ENCODE results near the gene WTIP. TPM values are rescaled to one million over a fixed set of nuclear protein-coding genes. Genes with fewer than 3 reads are reported as not detected.
"Not testable (repeated sequence)": the region's sequence is repeated elsewhere in the genome, so short reads cannot be mapped to it uniquely, and the experiment has no call there.

WTIP gene
- total and polyA plus RNA-seq, 8 donors, result 0.29 to 12.9 (median 5.6) TPM

DNA sequence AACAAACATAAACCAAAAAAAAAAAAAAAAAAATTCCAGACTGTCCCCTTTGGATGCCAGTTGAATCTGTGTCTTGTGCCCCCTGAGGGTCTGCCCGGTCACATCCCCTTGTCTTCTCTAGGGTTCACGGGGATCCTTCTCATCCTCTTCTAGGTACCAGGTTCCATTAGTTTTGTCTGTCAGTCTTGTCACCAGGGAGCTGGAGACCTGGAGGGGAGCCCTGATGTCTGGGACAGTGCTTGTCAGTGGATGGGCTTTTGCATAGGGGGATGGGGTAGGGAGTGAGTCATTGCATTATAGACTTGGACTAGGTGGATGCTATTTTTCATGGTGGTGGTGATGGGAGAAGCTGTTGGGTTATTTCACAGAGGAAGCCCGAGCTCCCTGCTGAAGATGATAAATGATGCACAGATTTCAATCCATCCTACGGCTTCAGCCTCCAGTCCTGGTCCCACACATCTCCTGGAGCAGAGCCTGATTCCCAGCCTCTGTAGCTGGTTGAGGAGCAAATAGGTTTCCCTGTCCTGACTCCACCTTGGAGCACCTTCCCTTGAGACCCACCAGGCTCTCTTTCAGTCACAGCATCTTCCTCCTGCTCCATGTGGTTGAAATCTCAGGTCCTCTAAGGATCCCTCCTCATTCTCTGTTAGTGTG is 26.0 kb downstream of the WTIP start:
- no peak for TF ChIP-seq EP300 (IDR thresholded peaks at IDR 0.05)
- no peak for TF ChIP-seq POLR2AphosphoS5 (IDR thresholded peaks at IDR 0.05)
- TF ChIP-seq POLR2A (IDR thresholded peaks at IDR 0.05), result no peak
- TF ChIP-seq, protein P1, sequence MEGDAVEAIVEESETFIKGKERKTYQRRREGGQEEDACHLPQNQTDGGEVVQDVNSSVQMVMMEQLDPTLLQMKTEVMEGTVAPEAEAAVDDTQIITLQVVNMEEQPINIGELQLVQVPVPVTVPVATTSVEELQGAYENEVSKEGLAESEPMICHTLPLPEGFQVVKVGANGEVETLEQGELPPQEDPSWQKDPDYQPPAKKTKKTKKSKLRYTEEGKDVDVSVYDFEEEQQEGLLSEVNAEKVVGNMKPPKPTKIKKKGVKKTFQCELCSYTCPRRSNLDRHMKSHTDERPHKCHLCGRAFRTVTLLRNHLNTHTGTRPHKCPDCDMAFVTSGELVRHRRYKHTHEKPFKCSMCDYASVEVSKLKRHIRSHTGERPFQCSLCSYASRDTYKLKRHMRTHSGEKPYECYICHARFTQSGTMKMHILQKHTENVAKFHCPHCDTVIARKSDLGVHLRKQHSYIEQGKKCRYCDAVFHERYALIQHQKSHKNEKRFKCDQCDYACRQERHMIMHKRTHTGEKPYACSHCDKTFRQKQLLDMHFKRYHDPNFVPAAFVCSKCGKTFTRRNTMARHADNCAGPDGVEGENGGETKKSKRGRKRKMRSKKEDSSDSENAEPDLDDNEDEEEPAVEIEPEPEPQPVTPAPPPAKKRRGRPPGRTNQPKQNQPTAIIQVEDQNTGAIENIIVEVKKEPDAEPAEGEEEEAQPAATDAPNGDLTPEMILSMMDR (IDR thresholded peaks at IDR 0.05), result no peak
- no peak overlapping the region for H3K4me3 ChIP-seq
- WGBS, 5 donors, result 79 to 84% (median 80%) methylated on average over 4 of the region's 4 CpGs
- H3K4me1 ChIP-seq, result peaks cover 0 to 6% (median 3%) of the 10 kb centered on the region in 4 donors
- intact Hi-C loops (cut with DNase I; ENCODE audit: low total_unique reads), result no loop called here
- H3K27ac ChIP-seq, result no peak overlapping the region
- no peaks in the 10 kb centered on the region for H3K27me3 ChIP-seq
- peaks cover 0 to 10% (median 8%) of the 10 kb centered on the region in 4 donors for H3K9me3 ChIP-seq
- no peaks in the 10 kb centered on the region for H3K36me3 ChIP-seq
- DNase-seq, result no peak

DNA sequence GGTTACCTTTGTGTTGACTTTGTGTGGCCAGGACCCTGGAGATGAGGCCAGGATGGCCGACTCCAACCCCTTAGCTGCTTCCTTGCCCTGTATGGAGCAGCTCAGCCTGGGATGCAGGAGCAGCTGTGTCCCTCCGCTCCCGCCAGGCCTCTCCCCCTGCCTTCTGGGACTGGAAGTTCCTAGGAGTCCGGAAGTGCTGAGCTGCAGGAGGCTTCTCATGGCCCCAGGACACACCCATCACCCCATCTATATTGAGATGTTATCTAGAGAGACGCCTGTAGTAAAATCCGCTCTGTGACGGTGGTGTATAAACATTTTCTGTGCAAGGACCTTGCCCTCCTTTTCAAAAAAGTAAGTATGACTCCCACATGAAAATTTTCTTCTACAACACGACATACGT is 27.0 kb downstream of the WTIP start:
- DNase-seq, result no peak
- Histone ChIP-seq H3K4me3 (no peak overlapping the region), H3K36me3 (no peaks in the 10 kb centered on the region), H3K27me3 (no peaks in the 10 kb centered on the region), H3K9me3 (peaks cover 0 to 10% (median 8%) of the 10 kb centered on the region in 4 donors), H3K4me1 (peaks cover 0 to 6% (median 0%) of the 10 kb centered on the region in 4 donors), H3K27ac (no peak overlapping the region)
- intact Hi-C loops (cut with DNase I; ENCODE audit: low total_unique reads), result no loop called here
- TF ChIP-seq POLR2A (IDR thresholded peaks at IDR 0.05) (no peak), EP300 (IDR thresholded peaks at IDR 0.05) (no peak), POLR2AphosphoS5 (IDR thresholded peaks at IDR 0.05) (no peak)
- TF ChIP-seq, protein P1 (IDR thresholded peaks at IDR 0.05), result no peak
- 49 to 62% (median 55%) methylated on average over 5 to 9 of the region's 9 CpGs for WGBS, 5 donors

DNA sequence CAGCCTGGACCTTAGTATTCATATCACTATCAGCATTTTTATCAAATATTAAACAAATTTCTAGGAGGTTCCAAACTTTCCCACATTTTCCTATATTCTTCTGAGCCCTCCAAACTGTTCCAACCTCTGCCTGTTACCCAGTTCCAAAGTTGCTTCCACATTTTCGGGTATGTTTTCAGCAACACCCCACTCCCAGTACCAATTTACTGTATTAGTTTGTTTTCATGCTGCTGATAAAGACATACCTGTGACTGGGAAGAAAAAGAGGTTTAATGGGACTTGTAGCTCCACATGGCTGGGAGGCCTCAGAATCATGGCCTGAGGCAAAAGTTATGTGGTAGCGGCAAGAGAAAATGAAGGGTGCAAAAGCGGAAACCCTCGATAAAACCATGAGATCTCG is 29.3 kb downstream of the WTIP start:
- 72 to 97% (median 82%) methylated on average over 5 of the region's 5 CpGs for WGBS, 5 donors
- intact Hi-C loops (cut with DNase I; ENCODE audit: low total_unique reads); H3K4me3 ChIP-seq; H3K36me3 ChIP-seq; DNase-seq; H3K27ac ChIP-seq; H3K4me1 ChIP-seq; H3K27me3 ChIP-seq: not testable (repeated sequence)
- peaks cover 0 to 10% (median 8%) of the 10 kb centered on the region in 4 donors for H3K9me3 ChIP-seq

DNA sequence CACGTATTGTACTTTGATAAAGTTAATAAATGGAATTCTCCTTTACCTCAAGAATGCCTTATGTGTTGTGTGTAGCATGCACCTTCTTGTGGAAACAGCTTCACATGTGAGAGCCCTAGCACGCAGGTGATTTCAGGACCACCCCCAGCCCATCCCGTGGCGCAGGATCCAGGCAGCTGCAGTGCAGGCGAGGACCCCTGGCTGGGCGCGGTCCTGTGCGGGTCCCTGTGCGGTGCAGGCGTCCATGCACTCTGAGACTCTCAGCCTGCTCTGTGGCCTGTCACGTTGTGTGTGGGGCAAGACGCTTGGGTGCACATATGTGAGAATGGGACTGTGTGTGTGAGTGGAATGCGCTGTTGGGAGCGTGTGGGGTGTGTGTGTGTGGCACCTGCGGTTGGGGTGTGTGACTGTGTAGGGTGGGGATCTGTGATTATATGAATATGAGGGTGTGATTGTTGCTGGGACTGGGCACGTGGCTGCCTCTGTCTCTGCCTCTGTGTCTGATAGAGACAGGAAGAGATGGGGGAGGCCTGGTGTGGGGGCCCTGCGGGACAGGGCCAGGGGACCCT is 30.8 kb downstream of the WTIP start:
- no peak overlapping the region for H3K27ac ChIP-seq
- H3K27me3 ChIP-seq, result no peaks in the 10 kb centered on the region
- peaks cover 0 to 10% (median 8%) of the 10 kb centered on the region in 4 donors for H3K9me3 ChIP-seq
- no peaks in the 10 kb centered on the region for H3K4me1 ChIP-seq
- DNase-seq, result no peak
- intact Hi-C loops (cut with DNase I; ENCODE audit: low total_unique reads), result no loop called here
- TF ChIP-seq POLR2A (IDR thresholded peaks at IDR 0.05) (no peak), POLR2AphosphoS5 (IDR thresholded peaks at IDR 0.05) (no peak), EP300 (IDR thresholded peaks at IDR 0.05) (no peak)
- TF ChIP-seq, protein P1 (IDR thresholded peaks at IDR 0.05), result no peak
- 69 to 78% (median 74%) methylated on average over 17 of the region's 17 CpGs for WGBS, 5 donors
- H3K4me3 ChIP-seq, result no peak overlapping the region
- H3K36me3 ChIP-seq, result no peaks in the 10 kb centered on the region

DNA sequence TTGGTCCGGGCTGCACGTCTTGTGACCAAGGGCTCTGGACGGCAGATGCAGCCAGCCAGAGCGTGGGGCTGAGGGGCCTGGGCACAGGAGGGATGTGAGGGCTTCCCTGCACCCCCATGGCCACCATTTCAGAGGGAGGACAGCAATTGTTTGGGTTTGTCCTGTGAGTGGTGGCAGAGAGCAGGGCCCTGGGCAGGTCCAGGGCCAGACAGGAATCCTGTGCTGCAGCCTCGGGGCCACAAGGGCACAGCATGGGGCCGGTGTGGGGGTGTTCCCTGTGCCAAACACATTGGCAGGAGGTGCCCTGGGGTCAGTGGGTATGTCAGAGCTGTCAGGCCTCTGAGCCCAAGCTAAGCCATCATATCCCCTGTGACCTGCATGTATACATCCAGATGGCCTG is 32.2 kb downstream of the WTIP start:
- Histone ChIP-seq H3K4me1 (no peaks in the 10 kb centered on the region), H3K4me3 (no peak overlapping the region), H3K9me3 (peaks cover 0 to 10% (median 8%) of the 10 kb centered on the region in 4 donors), H3K27me3 (no peaks in the 10 kb centered on the region), H3K27ac (no peak overlapping the region), H3K36me3 (no peaks in the 10 kb centered on the region)
- no peak for TF ChIP-seq EP300 (IDR thresholded peaks at IDR 0.05)
- no peak for TF ChIP-seq POLR2AphosphoS5 (IDR thresholded peaks at IDR 0.05)
- intact Hi-C loops (cut with DNase I; ENCODE audit: low total_unique reads), result no loop called here
- no peak for DNase-seq
- 60 to 85% (median 72%) methylated on average over 1 to 6 of the region's 6 CpGs for WGBS, 5 donors

All from stomach (tissue), 9 donors.